Measurements from ENCODE around the gene UHRF2. TPM values are rescaled to one million over a fixed set of nuclear protein-coding genes. Genes with fewer than 3 reads are reported as not detected.

Gene UHRF2
- total RNA-seq, 1 experiment from 2014 or later: 40.6 TPM

GRCh38 chr9:6490863-6491262, 77.9 kb downstream of the UHRF2 start:
- RAD21 ChIA-PET (ENCODE audit: low non-redundant PET in 1 of 2, low total read pairs in 2 of 2, uncharacterized antibody in 2 of 2, unreplicated experiment in 2 of 2): no interaction called here
- no TSS peak for BruUV-seq (replicated peaks)
- H2AFZ ChIP-seq (ENCODE audit: low read depth, low read length, poor library complexity, severe bottlenecking): no peak overlapping the region

More at GRCh38 chr9:6490863-6491262, 77.9 kb downstream of the UHRF2 start:
- Histone ChIP-seq H3K36me3 (ENCODE audit: control insufficient read depth in 1 of 2, insufficient read depth in 2 of 2, low read length in 2 of 2) (peaks cover 4 to 7% of the 10 kb centered on the region in 2 experiments; a peak in 2 of 4 replicates), H3K79me2 (ENCODE audit: insufficient read depth, low read length) (peaks cover 15% of the 10 kb centered on the region), H3K27me3 (ENCODE audit: insufficient read depth, low read length) (no peaks in the 10 kb centered on the region), H3K4me3 (replicated peaks in 1 of 2; ENCODE audit: low read depth in 1 of 2, low read length in 2 of 2) (no peak overlapping the region), H3K9me2 (ENCODE audit: insufficient read depth) (no peaks in the 10 kb centered on the region), H3K9ac (ENCODE audit: low read length) (no peak overlapping the region), H3K27ac (ENCODE audit: low read depth, low read length) (no peak overlapping the region), H4K20me1 (ENCODE audit: insufficient read depth) (no peaks in the 10 kb centered on the region), H3K9me3 (ENCODE audit: control insufficient read depth in 1 of 2, insufficient read depth in 1 of 2, low read depth in 1 of 2, low read length in 2 of 2) (no peaks in the 10 kb centered on the region), H3K4me1 (ENCODE audit: control insufficient read depth in 1 of 2, insufficient read depth in 2 of 2, low read length in 2 of 2) (no peaks in the 10 kb centered on the region), H3K4me2 (ENCODE audit: low read length) (no peak overlapping the region)
- intact Hi-C loops (cut with micrococcal nuclease): no loop called here
- no peak for DNase-seq (ENCODE audit: low read depth, low spot score)
- ChIA-PET CTCF (no interaction called here), POLR2A (no interaction called here)
- no peak for TF ChIP-seq POLR2A (IDR thresholded peaks at IDR 0.05; ENCODE audit: borderline replicate concordance, extremely low read depth, insufficient read depth, insufficient read length)
- TF ChIP-seq, protein P1, sequence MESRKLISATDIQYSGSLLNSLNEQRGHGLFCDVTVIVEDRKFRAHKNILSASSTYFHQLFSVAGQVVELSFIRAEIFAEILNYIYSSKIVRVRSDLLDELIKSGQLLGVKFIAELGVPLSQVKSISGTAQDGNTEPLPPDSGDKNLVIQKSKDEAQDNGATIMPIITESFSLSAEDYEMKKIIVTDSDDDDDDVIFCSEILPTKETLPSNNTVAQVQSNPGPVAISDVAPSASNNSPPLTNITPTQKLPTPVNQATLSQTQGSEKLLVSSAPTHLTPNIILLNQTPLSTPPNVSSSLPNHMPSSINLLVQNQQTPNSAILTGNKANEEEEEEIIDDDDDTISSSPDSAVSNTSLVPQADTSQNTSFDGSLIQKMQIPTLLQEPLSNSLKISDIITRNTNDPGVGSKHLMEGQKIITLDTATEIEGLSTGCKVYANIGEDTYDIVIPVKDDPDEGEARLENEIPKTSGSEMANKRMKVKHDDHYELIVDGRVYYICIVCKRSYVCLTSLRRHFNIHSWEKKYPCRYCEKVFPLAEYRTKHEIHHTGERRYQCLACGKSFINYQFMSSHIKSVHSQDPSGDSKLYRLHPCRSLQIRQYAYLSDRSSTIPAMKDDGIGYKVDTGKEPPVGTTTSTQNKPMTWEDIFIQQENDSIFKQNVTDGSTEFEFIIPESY (IDR thresholded peaks at IDR 0.05; ENCODE audit: extremely low read depth, insufficient replicate concordance, low read length): no peak
- no peak for TF ChIP-seq SIN3A (IDR thresholded peaks at IDR 0.05; ENCODE audit: low read depth)
- TF ChIP-seq SP1 (IDR thresholded peaks at IDR 0.05; ENCODE audit: low read depth): no peak
- no peak for TF ChIP-seq RAD21 (IDR thresholded peaks at IDR 0.05; ENCODE audit: low read depth)
- TF ChIP-seq, protein P2, sequence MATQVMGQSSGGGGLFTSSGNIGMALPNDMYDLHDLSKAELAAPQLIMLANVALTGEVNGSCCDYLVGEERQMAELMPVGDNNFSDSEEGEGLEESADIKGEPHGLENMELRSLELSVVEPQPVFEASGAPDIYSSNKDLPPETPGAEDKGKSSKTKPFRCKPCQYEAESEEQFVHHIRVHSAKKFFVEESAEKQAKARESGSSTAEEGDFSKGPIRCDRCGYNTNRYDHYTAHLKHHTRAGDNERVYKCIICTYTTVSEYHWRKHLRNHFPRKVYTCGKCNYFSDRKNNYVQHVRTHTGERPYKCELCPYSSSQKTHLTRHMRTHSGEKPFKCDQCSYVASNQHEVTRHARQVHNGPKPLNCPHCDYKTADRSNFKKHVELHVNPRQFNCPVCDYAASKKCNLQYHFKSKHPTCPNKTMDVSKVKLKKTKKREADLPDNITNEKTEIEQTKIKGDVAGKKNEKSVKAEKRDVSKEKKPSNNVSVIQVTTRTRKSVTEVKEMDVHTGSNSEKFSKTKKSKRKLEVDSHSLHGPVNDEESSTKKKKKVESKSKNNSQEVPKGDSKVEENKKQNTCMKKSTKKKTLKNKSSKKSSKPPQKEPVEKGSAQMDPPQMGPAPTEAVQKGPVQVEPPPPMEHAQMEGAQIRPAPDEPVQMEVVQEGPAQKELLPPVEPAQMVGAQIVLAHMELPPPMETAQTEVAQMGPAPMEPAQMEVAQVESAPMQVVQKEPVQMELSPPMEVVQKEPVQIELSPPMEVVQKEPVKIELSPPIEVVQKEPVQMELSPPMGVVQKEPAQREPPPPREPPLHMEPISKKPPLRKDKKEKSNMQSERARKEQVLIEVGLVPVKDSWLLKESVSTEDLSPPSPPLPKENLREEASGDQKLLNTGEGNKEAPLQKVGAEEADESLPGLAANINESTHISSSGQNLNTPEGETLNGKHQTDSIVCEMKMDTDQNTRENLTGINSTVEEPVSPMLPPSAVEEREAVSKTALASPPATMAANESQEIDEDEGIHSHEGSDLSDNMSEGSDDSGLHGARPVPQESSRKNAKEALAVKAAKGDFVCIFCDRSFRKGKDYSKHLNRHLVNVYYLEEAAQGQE (IDR thresholded peaks at IDR 0.05; ENCODE audit: low read depth): no peak
- no peak for TF ChIP-seq CTCF (IDR thresholded peaks at IDR 0.05 in 2 of 3, conservative IDR thresholded peaks at IDR 0.05 in 1 of 3; ENCODE audit: borderline replicate concordance in 1 of 3, insufficient read depth in 1 of 3, low read depth in 2 of 3, low read length in 2 of 3)
- TF ChIP-seq ZNF274 (IDR thresholded peaks at IDR 0.05; ENCODE audit: low read depth, low read length): no peak
- TF ChIP-seq CBX3 (IDR thresholded peaks at IDR 0.05; ENCODE audit: low read depth): no peak
- TF ChIP-seq EZH2phosphoT487 (IDR thresholded peaks at IDR 0.05; ENCODE audit: borderline replicate concordance): no peak
- no peak for TF ChIP-seq EZH2 (IDR thresholded peaks at IDR 0.05)
- TF ChIP-seq ELF1 (IDR thresholded peaks at IDR 0.05; ENCODE audit: borderline replicate concordance, low read depth): no peak
- no peak for TF ChIP-seq TCF7L2 (IDR thresholded peaks at IDR 0.05; ENCODE audit: borderline replicate concordance, extremely low read depth, insufficient read depth, insufficient read length)
- TF ChIP-seq EGR1 (IDR thresholded peaks at IDR 0.05; ENCODE audit: low read depth): no peak
- TF ChIP-seq CEBPB (IDR thresholded peaks at IDR 0.05; ENCODE audit: low read depth): no peak
- no peak for ATAC-seq
